ENCODE results near the gene FAM3C. TPM values are rescaled to one million over a fixed set of nuclear protein-coding genes. Genes with fewer than 3 reads are reported as not detected.

Gene FAM3C
- total RNA-seq, 2 donors from 2014 or later = 45.9 to 69.8 TPM

GRCh38 chr7:121304102-121304658, 91.9 kb downstream of the FAM3C start:
- H3K27ac ChIP-seq = no peak overlapping the region
- no peaks in the 10 kb centered on the region for H3K9me3 ChIP-seq
- no peaks in the 10 kb centered on the region for H3K27me3 ChIP-seq
- TF ChIP-seq CTCF (IDR thresholded peaks at IDR 0.05) = no peak
- H3K36me3 ChIP-seq = no peaks in the 10 kb centered on the region
- no peak for DNase-seq (ENCODE audit: low spot score)
- H3K4me3 ChIP-seq = no peak overlapping the region
- H3K4me1 ChIP-seq = no peaks in the 10 kb centered on the region

- H3K9me3 ChIP-seq = no peaks in the 10 kb centered on the region
- DNase-seq (ENCODE audit: low spot score) = no peak
- no peaks in the 10 kb centered on the region for H3K4me1 ChIP-seq
- no peak for TF ChIP-seq CTCF (IDR thresholded peaks at IDR 0.05)
- no peak overlapping the region for H3K4me3 ChIP-seq
- H3K27ac ChIP-seq = no peak overlapping the region
- no peaks in the 10 kb centered on the region for H3K36me3 ChIP-seq
- H3K27me3 ChIP-seq = no peaks in the 10 kb centered on the region
These were observed 92.5 kb downstream of the FAM3C start for GRCh38 chr7:121303422-121304101.

- no peak overlapping the region for H3K27ac ChIP-seq
- H3K4me3 ChIP-seq = no peak overlapping the region
- no peaks in the 10 kb centered on the region for H3K27me3 ChIP-seq
These were observed 93.8 kb downstream of the FAM3C start for GRCh38 chr7:121302214-121302745.

GRCh38 chr7:121301446-121302213, 94.5 kb downstream of the FAM3C start:
- no peak overlapping the region for H3K27ac ChIP-seq
- H3K4me3 ChIP-seq = no peak overlapping the region
- DNase-seq (ENCODE audit: low spot score) = no peak
- no peaks in the 10 kb centered on the region for H3K27me3 ChIP-seq
- no peaks in the 10 kb centered on the region for H3K9me3 ChIP-seq
- H3K4me1 ChIP-seq = no peaks in the 10 kb centered on the region
- H3K36me3 ChIP-seq = no peaks in the 10 kb centered on the region
- TF ChIP-seq CTCF (IDR thresholded peaks at IDR 0.05) = no peak

More at GRCh38 chr7:121302214-121302745, 93.8 kb downstream of the FAM3C start:
- Histone ChIP-seq H3K36me3 (no peaks in the 10 kb centered on the region), H3K4me1 (no peaks in the 10 kb centered on the region), H3K9me3 (no peaks in the 10 kb centered on the region)
- no peak for TF ChIP-seq CTCF (IDR thresholded peaks at IDR 0.05)
- no peak for DNase-seq (ENCODE audit: low spot score)

GRCh38 chr7:121300685-121301420, 95.3 kb downstream of the FAM3C start:
- H3K4me1 ChIP-seq = no peaks in the 10 kb centered on the region

More at GRCh38 chr7:121300685-121301420, 95.3 kb downstream of the FAM3C start:
- no peaks in the 10 kb centered on the region for H3K27me3 ChIP-seq
- no peak for TF ChIP-seq CTCF (IDR thresholded peaks at IDR 0.05)
- no peaks in the 10 kb centered on the region for H3K9me3 ChIP-seq
- DNase-seq (ENCODE audit: low spot score) = no peak
- H3K27ac ChIP-seq = no peak overlapping the region
- peaks cover 3% of the 10 kb centered on the region for H3K36me3 ChIP-seq
- H3K4me3 ChIP-seq = no peak overlapping the region

Other genes with a start within 250 kb of the FAM3C start
- gene WNT16, start 67.3 kb downstream of the FAM3C start, total RNA-seq = under 1 TPM in 1 of 2 donors, not detected in 1; 0.12 TPM

Measured in right atrium auricular region (tissue), 2 donors.